GM21786 (cell line): ENCODE data around the gene CHCHD6.
"Not testable (repeated sequence)": the region's sequence is repeated elsewhere in the genome, so short reads cannot be mapped to it uniquely, and the experiment has no call there.

Experiments used
- ATAC-seq: cut with Tn5 transposase; IDR thresholded peaks from one replicate; pipeline ENCODE4 v1.9.1; 2021; ENCODE audit not compliant: unreplicated experiment

Gene CHCHD6

DNA sequence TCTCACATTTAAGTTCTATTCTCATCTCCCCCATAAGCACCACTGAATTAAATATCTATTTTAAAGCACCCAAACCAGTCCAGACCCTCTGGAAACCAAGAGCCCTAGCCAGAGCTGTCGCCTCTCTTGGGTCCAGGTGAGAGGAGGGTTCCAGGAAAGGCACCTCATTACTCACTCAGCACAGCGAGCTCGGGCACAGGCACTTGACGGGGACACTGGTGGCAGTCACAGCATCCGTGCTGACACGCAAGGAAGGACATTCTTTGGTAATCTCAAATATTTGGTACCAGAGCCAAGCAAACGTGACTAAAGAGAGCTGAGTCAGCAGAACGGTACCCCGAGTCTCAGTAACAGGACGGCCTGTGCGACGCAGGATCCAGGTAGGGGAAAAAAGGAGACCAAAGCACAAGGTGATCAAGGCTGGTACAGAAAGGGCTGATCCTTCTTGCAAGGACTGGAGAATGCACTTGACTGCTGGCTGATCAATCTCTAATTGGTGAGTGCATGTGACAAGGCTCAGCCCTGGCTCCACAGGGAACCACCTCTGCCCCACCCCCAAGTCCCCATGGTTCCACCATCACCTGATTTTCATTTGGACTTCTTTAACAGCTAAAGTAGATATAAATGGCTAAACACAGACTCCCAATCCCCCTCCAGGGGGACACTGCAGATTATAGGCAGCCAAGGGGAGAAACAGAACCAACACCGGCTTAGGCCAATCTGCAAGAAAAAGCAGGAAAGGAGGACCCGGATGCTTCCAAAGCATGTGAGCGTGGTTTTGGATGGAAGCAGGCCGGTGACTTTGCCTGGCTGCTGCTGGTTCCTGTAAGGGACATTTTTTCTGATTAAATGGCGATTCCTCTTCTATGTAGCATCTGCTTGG, 61.4 kb downstream of the CHCHD6 start:
- no peak for ATAC-seq

GRCh38 chr3:126766653-126767052, 62.6 kb downstream of the CHCHD6 start:
- ATAC-seq: no peak

- no peak for ATAC-seq
Observed at GRCh38 chr3:126768903-126769302, 64.9 kb downstream of the CHCHD6 start.

GRCh38 chr3:126770096-126770495, 66.1 kb downstream of the CHCHD6 start:
- ATAC-seq: no peak

- no peak for ATAC-seq
Observed at GRCh38 chr3:126773167-126773566, 69.1 kb downstream of the CHCHD6 start.

GRCh38 chr3:126773783-126774182, 69.7 kb downstream of the CHCHD6 start:
- no peak for ATAC-seq

DNA sequence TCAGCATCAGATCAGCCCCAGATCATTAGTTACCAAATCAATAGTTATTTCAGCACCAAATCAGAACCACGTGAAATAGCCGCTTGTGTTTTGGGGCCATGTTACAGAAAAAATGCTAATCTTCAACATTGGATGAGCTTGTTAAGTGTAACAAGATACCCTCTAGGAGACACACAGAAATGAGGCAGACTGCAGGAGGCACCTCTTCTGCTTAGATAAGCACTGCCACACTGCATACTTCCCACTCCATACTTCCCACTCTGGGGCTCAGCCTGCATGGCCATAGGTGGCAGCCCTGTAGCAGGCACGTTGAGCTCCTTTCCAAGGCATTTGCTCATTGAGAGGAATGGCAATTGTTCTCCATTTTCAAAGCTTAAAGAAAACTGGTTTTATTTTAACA, 73.3 kb downstream of the CHCHD6 start:
- no peak for ATAC-seq

GRCh38 chr3:126780666-126781065, 76.6 kb downstream of the CHCHD6 start:
- no peak for ATAC-seq

GRCh38 chr3:126781406-126781805, 77.4 kb downstream of the CHCHD6 start:
- no peak for ATAC-seq

- no peak for ATAC-seq
Observed at GRCh38 chr3:126781889-126782491, 78.0 kb downstream of the CHCHD6 start.

- ATAC-seq: no peak
Observed at GRCh38 chr3:126782536-126782935, 78.5 kb downstream of the CHCHD6 start.

- ATAC-seq: no peak
Observed at GRCh38 chr3:126784254-126784653, 80.2 kb downstream of the CHCHD6 start.

DNA sequence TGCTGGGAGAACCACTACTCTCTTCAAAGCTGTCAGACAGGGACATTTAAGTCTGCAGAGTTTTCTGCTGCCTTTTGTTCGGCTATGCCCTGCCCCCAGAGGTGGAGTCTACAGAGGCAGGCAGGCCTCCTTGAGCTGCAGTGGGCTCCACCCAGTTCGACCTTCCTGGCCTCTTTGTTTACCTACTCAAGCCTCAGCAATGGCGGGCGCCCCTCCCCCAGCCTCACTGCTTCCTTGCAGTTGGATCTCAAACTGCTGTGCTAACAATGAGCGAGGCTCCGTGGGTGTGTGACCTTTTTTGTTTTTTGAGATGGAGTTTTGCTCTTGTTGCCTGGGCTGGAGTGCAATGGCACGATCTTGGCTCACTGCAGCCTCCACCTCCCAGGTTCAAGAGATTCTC, 87.3 kb downstream of the CHCHD6 start:
- ATAC-seq: not testable (repeated sequence)

DNA sequence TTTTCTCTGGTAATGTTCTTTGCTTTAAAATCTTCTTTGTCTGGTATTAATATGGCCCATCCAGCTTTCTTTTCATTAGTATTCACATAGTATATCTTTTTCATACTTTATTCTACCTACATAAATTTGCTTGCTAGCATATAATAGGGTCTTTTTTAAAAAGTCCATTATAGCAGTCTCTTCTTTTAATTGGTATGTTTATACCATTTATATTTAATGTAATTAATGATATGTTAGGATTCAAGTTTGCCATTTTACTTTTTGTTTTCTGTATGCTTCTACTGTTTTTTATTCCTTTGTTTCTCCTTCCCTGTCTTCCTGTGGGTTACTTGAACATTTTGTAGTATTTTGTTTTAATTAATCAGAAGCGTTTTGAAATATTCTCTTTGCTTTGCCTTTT, 89.0 kb downstream of the CHCHD6 start:
- no peak for ATAC-seq

- no peak for ATAC-seq
Observed at GRCh38 chr3:126797563-126797962, 93.5 kb downstream of the CHCHD6 start.

DNA sequence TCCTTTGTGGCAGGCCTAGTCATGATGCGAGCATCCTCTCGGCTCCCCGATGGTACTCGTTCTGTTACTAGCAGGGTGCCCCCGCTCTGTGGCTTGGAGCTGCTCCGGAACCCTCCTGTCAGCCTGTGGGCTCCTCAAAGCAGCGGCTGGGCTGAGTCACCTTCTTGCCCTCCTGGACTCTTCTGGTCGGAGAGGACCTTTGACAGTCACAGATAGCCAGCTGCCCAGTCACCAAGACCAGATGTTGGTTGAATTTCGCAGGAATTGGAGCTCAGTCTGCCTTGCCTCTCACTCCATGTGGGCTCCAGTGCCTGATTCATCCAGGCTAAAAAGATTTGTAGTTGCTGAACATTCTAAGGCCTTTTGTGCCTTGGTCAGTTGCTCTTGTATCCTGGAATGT, 94.5 kb downstream of the CHCHD6 start:
- no peak for ATAC-seq

GRCh38 chr3:126799099-126799498, 95.1 kb downstream of the CHCHD6 start:
- ATAC-seq: no peak

DNA sequence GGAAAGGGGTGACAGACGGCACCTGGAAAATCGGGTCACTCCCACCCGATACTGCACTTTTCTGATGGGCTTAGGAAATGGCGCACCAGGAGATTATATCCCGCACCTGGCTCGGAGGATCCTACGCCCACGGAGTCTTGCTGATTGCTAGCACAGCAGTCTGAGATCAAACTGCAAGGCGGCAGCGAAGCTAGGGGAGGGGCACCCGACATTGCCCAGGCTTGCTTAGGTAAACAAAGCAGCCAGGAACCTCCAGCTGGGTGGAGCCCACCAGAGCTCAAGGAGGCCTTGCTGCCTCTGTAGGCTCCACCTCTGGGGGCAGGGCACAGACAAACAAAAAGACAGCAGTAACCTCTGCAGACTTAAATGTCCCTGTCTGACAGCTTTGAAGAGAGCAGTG, 97.3 kb downstream of the CHCHD6 start:
- not testable (repeated sequence) for ATAC-seq

DNA sequence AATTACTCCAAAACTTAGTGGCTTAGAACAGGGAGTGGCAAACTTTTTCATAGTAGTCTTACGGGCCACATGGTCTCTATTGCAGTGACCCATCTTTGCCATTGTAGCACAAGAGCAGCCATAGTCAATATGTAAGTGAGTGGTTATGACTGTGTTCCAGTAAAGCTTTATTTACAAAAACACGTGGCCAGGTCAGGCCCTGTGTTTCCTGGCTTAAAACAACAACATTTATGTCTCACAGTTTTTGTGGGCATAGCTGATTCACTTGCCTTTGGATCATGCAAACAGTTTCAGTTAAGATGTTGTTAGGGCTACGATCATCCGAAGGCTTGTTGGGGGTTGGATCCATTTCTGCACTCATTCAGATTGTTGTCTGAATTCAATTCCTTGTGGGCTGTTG, 103.8 kb downstream of the CHCHD6 start:
- ATAC-seq: no peak

- no peak for ATAC-seq
Observed at GRCh38 chr3:126811530-126811929, 107.5 kb downstream of the CHCHD6 start.

- no peak for ATAC-seq
Observed at GRCh38 chr3:126816298-126816697, 112.3 kb downstream of the CHCHD6 start.

DNA sequence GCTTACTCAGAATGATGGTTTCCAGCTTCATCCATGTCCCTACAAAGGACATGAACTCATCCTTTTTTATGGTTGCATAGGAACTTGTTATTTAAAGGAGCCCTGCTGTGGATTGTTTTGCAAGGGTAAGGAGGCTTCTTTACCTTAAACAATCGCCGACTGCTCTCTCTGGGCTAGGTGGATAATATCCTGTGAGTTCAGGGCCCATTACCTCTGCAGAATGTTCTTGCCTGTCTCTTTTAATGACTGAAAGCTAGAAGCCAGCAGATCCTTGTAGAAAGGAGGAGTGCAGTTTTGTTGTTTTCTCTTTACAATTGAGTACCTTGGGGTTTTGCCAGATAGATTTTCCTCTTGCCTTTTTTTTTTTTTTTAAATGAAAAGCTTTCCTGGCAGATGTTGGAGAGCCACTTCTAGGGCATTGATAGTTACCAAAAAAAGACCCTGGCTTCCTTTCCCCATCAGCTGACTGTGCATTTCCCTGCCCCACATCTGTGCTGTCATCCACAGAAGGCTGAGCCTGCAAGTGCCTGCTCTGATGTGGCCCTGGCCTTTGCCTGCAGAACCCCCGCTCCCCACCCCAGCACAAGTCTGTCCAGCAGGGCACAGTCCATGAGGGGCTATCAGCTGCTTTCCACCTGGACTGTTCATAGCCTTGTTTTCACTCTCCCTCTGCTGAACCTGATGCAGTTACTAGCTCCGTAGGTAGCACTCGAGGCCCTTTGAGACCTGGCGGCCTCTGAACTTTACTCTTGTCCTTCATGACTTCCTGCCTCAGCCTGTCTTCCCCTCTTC, 113.1 kb downstream of the CHCHD6 start:
- ATAC-seq: no peak
